NCI-H510A treated with DMSO at 0.1 percent for 48 hours (cell line): ENCODE results near the gene DLG2.
A peak's percentile ranks its signal among the peaks of the same experiment; 100 is the strongest.

Source experiments
- DNase-seq: peaks from one replicate; lab custom pipeline; 2025; lab: John Stamatoyannopoulos, UW

DLG2 gene

DNA sequence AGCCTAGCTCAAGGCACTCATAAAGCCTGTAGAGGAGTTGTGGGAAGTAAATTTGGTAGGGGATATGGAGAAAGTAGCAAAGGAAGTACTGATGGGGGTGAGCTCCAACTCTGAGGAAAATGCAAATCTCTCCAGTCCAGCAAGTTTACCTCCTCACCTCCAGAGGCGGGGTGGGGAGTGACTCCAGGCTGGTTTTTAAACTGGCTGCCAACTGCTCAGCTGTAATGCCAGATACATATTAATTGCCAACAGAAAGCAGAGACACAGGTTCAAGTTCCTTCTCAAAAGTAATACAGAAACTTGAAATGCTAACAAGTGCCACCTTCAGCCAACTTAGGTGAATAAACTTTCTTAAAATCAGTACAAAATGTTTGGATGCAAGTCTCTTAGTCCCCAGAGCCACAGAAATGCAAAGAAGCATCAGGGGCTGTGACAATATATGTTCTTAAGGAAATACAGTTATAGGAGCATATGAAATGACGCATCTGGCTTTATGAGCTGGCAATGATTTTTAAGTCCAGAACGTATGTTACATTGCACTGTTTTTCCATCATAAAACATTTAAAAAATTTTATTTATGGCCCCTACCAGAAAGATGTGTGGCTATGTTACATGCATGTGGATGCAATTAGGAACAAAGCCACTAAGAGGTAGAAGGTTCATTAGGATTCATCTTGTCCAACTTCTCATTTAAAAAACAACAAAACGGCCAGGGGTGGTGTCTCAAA is 1904.6 kb downstream of the DLG2 start:
- DNase-seq, result no peak

DNA sequence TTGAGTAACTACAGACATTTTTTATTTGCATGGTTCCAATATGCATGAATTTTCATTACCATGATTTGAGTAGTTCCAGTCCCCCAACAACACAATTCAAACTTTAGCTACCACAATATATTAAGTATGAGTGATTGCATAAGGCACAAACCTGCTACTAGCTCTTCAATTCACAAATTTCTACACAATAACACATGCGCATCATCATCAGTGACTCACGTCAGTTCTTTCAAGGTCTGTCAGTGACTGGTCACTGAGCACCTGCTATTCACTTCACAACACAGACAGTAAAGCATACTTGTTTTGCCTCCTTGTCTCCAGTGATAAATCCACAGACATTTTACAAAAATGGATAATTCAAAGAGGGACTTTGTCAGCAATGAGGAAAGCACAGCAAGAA is 1905.9 kb downstream of the DLG2 start:
- DNase-seq, result no peak

DNA sequence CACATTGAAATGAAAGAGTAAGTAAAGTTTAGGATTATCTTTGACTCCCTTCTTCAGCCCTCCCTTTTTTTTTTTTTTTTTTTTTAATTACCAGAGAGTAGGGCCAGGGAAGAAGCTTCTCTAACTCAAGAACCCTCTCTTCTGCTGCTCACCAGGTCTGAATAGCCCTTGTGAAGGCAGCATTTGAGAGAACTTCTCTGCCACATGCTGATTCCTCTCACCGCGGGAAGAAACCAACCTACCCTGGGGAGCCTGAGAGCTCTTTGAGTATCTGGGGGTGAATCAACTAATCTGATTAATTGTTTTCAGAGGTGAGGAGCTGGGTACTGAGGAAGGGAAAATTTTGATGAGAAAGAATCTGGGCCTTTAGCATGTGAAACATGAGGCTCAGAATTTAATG is 1906.5 kb downstream of the DLG2 start:
- DNase-seq, result no peak

DNA sequence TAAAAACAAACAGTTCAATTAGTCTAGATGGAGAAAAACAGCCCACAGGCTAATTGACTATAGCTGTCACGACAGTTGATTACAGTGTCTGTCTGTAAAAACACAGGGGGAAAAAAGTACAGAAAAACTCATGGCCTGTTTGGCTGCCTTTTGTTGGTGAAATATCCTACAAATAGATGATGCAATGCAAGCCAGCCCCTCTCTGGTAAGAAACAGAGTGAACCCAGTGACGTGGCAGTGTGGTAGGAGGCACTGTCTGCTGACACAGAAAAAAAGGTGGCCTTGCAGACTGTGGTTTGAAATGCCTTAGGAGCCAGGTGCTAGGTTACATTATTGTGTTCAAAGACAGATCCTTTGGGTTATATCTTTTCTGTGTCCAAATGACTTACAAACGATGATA is 1909.6 kb downstream of the DLG2 start:
- DNase-seq, result no peak

DNA sequence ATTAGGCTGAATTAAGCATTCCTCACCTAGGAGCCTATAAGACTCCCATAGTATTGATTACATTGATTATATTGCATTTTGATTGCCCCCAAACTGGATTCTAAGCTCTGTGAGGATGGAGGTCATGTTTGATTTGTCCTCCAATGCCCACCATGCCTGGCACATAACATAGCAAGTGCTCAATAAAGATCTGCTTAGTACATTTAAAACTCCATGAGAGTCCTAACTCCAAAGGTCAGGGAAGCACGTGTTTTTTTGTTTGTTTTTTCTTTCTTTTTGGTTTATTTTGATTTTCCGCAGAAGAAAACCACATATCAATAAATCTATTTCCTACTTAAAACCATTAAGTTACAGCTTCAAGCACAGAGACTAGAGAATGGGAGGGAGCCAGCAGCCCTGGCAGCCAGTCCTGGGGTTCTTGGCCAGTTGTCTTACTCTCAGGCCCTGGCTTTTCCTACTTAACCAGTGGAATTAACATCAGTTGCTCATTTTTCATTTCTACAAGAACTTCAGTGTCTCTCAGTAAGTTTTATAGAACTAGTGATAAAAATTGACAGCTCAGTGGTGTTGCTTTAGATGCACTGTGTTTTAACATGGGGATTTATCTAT is 1911.1 kb downstream of the DLG2 start:
- no peak for DNase-seq

DNA sequence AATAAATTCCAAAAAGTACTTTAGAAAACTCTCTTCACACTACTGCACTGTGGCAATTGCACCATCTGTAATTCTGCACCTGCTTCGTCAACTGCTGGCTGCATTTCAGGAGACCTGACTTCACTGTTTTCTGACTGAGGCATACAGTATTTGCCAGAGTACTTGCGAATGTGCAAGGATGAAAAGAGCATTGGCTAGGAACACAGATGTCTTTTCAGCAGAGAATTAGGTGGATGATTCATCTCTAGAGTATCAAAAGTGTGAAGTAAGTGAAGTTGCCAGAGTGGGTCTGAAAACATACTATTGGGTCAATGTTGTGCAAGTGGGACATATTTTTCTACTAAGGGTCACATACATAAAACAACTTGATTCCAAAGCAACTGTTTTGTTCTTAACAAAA is 1913.4 kb downstream of the DLG2 start:
- no peak for DNase-seq

DNA sequence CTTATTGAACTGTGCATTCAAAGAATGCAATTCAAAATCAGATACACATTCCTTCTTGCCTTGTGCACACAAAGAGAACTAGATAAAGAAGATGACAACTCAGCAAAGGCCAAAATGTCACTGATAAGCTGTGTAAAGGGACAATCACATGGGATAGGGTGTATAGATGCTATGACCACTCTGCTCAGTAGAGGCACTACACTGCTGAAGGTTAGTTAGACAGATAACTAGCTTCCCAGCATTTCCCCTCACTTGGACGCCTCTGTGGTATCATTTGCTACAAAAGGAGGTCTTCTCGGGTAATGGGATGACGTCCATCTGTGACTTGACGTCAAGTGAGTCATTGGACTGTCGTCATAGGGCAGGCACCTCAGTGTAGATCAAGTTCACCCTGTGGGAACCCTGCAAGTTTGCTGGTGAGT is 1916.0 kb downstream of the DLG2 start:
- no peak for DNase-seq

DNA sequence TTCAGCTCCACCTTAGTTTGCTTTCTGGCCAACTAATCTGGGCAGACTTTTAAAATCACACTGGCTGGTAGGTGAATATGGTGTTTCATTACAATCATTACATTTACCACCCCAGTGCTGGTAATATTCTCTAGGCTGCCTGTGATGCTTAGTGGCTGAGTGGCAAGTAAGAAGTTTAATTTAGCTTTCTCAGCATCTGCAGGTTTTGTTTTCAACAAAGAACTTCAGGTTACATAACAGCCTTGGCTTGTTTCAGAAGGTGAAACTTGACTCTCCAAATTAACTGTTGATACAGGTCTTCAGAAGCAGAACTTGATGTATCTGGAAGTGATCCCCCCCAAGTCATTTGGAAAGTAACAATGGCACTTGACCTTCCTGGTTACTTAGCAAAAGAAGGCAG is 1917.7 kb downstream of the DLG2 start:
- no peak for DNase-seq

DNA sequence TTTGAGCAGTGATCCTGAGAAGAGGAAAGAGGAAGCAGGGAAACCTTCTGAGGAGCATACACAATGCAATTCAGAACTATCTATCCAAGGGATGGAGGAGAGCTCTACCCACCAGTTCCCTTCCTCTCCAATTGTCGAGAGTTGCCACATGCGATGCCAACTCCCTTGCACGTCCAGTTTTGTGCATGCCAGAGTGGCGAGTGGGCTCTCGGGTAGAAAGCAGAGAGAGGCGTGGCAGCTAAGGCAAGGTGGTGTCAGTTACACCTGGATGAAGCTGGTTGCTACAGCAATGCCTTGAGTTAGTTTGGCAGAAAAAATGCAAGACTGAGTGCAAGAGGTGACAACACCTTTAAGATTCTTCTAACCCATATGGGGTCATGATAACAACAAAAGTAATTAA is 1920.6 kb downstream of the DLG2 start:
- DNase-seq, result no peak

DNA sequence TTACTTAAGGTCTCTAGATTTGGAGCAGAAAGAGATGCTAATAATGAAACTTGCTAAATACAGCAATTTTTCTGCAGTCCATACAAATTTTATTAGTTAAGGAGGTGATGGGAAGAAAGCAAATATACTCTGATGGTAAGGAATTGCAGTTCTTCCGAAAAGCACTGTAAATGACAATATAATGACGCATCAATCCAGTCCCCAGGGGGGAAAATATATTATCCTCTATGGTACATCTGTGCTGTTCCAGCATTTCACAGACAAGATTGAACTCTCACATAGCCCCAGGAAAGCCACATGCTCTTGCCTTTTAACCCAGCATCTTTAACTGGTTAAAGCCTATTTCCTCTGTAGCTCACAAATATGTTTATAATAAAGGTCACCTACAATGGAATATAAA is 1924.3 kb downstream of the DLG2 start:
- DNase-seq, result no peak

DNA sequence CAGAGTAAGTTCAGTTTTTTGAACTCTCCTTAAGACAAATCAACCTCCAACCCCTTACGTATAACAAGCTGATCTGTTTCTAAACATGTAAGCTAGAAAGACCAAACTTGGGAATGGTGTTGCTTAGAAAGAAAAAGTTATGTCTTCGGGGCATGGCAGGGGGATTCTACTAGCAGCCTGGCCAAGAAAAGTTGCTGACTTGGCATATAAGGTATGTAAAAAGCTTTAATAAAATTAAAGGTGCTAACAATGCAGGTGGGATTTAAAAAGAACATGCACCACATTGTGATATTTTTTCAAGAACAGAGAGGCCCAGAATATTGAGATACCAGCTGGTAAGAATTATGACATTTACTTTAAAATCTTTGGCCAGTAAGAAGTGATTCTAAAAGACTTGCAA is 1929.6 kb downstream of the DLG2 start:
- DNase-seq, result no peak

DNA sequence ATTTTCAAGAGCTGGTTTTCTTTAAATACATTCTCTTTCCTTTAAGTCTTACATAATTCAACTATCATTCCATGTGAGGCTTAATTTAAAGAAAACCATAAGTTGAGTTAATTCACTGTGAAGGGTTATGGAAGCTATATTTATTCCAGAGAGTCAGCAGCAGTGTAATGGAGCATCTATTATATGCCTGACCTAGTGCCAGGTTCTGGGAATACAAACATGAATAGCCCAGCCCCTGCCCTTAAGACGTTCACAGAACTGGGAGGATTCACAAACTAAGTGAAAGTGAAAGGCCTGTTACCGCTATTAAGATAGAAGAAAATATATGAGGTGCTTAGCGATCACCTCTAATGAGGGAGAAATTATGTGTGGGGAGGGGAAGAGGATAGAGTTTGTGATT is 1932.1 kb downstream of the DLG2 start:
- DNase-seq, result no peak

DNA sequence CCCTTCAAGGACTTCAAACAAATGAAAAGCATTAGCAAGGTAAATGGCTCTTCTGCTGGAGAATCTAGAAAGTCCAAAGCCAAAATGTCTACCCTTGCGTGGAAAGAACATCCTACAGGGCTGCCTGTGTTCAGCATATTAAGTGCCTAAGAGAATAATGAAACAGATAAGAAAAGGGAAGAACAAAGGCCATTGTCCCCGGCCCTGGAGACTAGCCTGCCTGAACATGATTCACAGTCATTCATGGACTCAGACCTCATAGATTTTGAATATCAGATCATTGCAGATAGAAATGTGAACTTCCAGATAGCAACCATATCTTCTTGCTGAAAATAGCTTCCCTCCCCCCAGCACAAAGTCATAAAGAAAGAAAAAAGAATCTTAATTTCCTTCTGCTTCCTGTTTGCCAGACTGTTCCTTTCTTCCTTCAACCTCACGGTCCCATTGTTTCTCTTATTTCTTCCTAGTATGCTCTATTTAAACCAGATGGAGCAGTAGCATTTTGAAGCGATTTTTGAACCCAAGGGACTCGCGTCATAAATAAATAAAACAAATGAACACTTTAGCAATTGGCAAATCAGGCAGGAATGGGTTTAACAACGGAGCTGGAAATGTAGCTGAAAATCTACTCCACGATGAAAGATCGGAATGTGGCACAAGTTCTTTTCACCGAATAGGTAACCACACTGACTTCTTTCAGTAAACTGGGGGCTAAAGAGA is 1932.8 kb downstream of the DLG2 start:
- DNase-seq, result no peak

DNA sequence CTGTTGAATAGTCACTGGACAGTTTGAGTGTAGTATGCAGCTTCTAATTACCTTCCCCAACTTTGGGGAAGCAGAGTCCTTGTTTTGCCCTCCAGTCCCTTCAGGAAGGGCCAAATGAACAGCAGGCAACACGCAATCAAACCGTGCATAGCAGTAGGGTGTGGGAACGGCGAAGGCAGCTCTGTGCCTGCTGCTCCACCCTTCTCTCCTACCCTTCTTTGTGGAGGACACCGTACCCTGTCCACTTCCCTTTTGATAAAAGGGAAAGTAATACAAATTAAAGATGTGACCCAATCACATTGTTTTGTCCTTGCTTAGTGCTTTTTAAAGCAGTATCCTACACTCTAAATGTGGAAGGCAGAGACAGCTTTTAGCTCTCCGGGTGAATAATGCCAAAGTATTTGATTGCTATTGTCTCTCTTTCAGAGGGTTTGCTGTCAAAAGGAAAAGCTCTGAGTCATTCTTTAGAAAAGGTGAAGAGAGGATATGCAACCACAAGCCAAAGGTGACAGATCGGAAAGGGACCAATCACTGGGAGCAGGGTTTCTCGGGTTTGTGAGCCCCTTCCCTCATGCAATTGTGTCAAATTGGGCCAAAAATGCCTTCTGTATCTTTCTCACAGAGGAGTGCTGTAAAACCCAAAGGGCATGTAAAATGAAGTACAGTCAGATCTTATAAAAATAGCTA is 1933.7 kb downstream of the DLG2 start:
- DNase-seq, result peak; percentile 64

DNA sequence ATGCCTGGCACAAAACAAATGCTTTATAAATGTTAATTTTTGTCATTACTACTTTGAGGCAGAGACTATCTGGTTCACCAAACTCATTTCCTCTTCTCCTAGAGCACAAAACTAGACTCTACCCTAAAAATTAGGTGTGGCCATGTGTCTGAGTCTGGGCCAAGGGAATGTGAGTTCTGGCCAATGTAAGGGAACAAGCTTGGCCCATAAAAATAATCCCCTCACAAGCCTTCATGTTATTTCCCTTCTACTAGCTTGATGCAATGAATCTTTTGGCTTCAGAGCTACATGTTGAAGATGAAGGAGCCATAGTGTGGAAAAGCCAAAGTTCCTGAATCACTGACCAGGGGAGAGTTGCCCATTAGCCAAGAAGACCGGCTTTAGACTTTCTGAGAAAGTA is 1934.5 kb downstream of the DLG2 start:
- no peak for DNase-seq

DNA sequence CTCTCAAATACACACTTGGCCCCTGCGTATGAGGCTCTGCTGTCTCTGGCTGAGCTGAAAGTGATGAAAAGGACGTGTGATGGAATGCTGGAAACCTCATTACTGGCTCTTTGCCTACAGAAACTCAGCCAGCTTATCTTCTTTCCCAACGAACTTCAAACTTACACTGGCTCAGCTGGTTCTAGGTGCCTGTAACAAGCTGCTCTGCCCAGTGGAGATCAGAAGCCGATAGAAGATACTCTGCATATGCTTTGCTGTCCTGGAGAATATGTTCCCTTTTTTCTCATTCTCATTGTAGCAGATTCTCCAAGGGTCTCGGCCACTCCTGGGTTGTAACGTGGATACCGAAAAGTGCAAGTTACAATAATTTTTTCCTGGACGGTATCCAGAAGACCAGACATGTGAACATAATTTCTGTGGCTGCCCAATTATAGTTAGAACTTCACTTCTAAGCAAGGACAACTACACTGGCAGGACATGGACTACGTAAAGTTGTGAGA is 1935.6 kb downstream of the DLG2 start:
- no peak for DNase-seq

DNA sequence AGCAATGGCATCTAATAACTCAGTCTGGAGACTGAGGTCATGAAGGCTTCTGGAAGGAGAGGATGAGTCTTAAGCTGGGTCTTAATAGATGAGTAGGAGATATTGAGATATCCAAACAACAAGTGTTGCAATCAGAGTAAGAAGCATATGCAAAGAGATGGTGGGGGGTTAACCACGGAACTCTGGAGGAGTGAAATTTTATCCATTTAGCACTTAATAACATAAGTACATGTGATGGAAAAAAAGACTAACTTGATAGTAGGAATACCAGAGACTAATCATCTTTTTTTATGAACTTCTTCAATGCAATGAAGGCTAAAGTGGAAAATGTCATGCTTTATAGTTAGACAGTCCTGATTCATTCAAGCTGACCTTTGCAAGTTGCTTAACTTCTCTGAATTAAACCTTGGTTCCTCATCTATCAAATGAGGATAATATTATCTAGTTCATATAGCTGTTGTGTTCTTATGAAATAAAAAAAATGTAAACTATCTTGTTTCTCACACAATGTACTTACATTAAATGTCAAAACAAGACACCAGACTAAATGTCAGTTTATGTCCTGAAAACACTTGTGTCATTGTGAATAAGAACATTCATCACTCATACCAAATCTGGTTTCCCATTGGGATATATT is 1937.9 kb downstream of the DLG2 start:
- DNase-seq, result no peak

DNA sequence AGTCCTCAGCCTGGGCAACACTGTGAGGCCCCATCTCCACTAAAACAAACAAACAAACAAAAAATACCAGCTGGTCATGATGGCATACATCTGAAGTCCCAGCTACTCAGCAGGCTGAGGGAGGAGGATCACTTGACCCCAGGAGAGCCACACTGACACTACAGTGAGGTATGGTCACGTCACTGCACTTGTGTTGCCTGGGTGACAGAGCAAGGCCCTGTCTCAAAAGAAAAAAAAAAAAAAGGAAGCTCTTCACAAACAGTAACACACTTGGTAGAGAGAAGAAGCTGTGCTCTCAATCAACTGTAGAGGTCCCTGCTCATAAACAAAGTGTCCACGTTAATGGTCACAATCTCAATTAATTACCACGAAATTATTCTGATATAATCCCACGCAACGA is 1939.4 kb downstream of the DLG2 start:
- DNase-seq, result peak; percentile 9

DNA sequence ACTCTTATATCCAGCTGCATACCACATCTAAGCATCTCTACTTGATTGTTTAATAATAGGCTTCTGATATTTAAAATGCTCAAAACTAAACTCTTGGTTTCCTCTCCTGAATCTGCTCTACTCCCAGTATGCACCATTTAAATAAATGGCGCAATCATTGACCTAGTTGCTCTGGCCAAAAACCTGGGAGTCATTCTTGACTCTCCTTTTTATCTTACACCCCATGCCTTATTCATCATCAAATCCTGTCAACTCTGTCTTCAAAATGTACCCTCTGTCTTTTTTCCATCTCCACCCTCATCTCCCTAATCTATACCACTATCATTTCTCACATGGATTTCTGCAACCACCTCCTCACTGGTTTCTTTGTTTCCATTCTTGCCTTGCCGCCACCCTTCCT is 1941.4 kb downstream of the DLG2 start:
- DNase-seq, result no peak

DNA sequence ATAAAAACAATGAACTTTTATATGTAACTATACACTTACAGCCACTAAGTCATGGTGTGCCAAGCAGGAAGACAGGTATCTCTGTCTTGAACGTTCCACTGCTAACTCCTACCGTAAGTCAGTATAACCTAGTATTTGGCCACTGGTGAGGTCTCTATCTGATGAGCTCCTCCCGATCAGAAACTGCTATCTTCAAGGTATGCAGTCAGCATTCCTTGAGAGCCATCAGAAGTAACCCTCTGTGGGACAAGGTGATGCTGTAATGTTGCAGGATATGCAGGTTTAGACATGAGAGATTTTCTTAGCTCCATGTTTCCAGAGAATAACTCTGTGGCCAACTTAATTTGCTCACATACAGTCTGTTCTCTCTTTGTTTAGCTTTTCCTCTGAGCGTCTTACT is 1943.1 kb downstream of the DLG2 start:
- no peak for DNase-seq

DNA sequence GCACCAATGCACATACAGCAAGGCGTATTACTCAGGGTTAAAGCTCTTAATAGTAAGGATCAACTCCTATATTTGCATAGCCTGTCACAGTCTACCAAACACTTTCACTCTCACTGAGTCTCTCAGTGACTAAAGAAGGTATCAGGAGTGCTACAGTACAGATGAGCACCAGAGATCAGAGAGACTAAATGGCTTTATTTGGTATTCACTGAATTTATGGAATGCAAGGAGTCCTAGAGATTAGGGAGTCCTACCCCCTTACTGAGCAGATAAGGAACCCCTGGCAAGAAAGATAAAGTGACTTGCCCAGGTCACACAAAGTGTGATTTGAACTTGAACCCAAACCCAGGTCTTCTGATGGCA is 1944.6 kb downstream of the DLG2 start:
- DNase-seq, result no peak

DNA sequence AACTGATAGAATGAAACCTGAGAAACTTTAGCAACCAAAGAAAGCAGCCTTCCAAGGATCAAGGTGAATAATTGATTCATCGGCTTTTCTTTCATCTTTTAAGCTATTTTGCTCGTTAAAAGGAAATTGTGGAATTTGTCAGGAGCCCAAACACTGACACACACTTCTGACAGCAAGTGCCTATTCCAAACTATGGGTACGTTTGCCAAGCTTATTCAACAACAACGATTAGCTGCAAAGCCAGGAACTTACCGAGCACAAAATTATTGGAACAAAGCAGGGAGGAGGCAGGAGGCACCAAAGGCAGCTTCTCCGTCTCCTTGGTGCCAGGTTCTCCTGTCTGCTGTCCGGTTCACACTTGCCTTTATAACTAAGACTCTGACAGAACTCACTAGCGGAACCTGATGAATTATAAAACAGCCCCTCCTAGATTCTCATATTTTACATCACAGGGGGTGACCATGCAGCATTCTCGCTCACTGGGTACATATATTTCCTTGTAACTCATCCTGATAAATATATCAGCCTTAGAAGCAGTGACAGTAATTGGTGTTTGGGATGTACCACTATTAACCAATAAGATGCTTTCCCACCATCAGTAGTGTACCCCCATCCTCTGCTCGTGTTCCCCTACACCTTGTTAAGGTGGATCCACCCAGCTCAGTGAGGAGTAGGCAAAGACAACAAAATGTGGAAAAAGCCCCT is 1945.1 kb downstream of the DLG2 start:
- no peak for DNase-seq
